GM23248 (cell line): ENCODE data around the gene C2orf49.

Source experiments
- EZH2 ChIP-seq: fragments of 200-600 bp; sonication (generic); IDR thresholded peaks from 2 replicates; pipeline ENCODE4 v1.6.1; 2018; ENCODE audit warnings: antibody characterized with exemption, mild to moderate bottlenecking; ENCODE audit not compliant: insufficient read depth, poor library complexity, severe bottlenecking
- EZH2phosphoT487 ChIP-seq: fragments of 200-600 bp; sonication (generic); IDR thresholded peaks from 2 replicates; pipeline ENCODE4 v1.6.1; 2018; ENCODE audit warnings: antibody characterized with exemption, moderate library complexity, mild to moderate bottlenecking, low read depth; ENCODE audit not compliant: insufficient read depth

- TF ChIP-seq EZH2 (no peak), EZH2phosphoT487 (no peak)
Measured at GRCh38 chr2:105394951-105395611, 57.7 kb downstream of the C2orf49 start.
